ENCODE results near the gene BIN2.

BIN2 gene

GRCh38 chr12:51368640-51369517, 44.9 kb upstream of the BIN2 start:
- no peak for DNase-seq (ENCODE audit: low read depth)
- no peak overlapping the region for H3K4me3 ChIP-seq (ENCODE audit: low read length)
- TF ChIP-seq CTCF (conservative IDR thresholded peaks at IDR 0.05; ENCODE audit: low read length), result no peak

- DNase-seq (ENCODE audit: low read depth), result no peak
- no peak for TF ChIP-seq CTCF (conservative IDR thresholded peaks at IDR 0.05; ENCODE audit: low read length)
These were observed 41.3 kb upstream of the BIN2 start for GRCh38 chr12:51365276-51365675.

GRCh38 chr12:51364001-51364400, 40.0 kb upstream of the BIN2 start:
- TF ChIP-seq CTCF (conservative IDR thresholded peaks at IDR 0.05; ENCODE audit: low read length), result no peak
- DNase-seq (ENCODE audit: low read depth), result no peak
- H3K4me3 ChIP-seq (ENCODE audit: low read length), result no peak overlapping the region

More at GRCh38 chr12:51365276-51365675, 41.3 kb upstream of the BIN2 start:
- no peak overlapping the region for H3K4me3 ChIP-seq (ENCODE audit: low read length)

GRCh38 chr12:51362747-51363342, 38.9 kb upstream of the BIN2 start:
- DNase-seq (ENCODE audit: low read depth), result no peak
- no peak for TF ChIP-seq CTCF (conservative IDR thresholded peaks at IDR 0.05; ENCODE audit: low read length)
- no peak overlapping the region for H3K4me3 ChIP-seq (ENCODE audit: low read length)

GRCh38 chr12:51362307-51362706, 38.3 kb upstream of the BIN2 start:
- no peak for TF ChIP-seq CTCF (conservative IDR thresholded peaks at IDR 0.05; ENCODE audit: low read length)
- DNase-seq (ENCODE audit: low read depth), result no peak
- no peak overlapping the region for H3K4me3 ChIP-seq (ENCODE audit: low read length)

- DNase-seq (ENCODE audit: low read depth), result no peak
These were observed 37.4 kb upstream of the BIN2 start for GRCh38 chr12:51361161-51362016.

More at GRCh38 chr12:51361161-51362016, 37.4 kb upstream of the BIN2 start:
- TF ChIP-seq CTCF (conservative IDR thresholded peaks at IDR 0.05; ENCODE audit: low read length), result peak; percentile 10; the same call in 1 of the 2 replicates
- no peak overlapping the region for H3K4me3 ChIP-seq (ENCODE audit: low read length)
